ENCODE results near the gene SPAG5. TPM values are rescaled to one million over a fixed set of nuclear protein-coding genes. Genes with fewer than 3 reads are reported as not detected.

Gene SPAG5
- total and polyA plus RNA-seq, 4 donors: 10.6 to 41.8 (median 12.8) TPM

- Histone ChIP-seq H3K27me3 (ENCODE audit: control insufficient read depth in 4 of 4, insufficient read depth in 4 of 4, low read length in 3 of 4) (no peaks in the 10 kb centered on the region), H3K9me3 (ENCODE audit: control insufficient read depth in 4 of 4, low read length in 3 of 4) (no peaks in the 10 kb centered on the region), H3K4me3 (ENCODE audit: low read depth in 1 of 3, low read length in 3 of 3) (no peak overlapping the region), H3K36me3 (ENCODE audit: control insufficient read depth in 4 of 4, insufficient read depth in 3 of 4, low read depth in 1 of 4, low read length in 3 of 4) (peaks cover 0 to 9% (median 3%) of the 10 kb centered on the region in 4 donors), H3K9ac (ENCODE audit: low read depth in 1 of 2, low read length in 2 of 2) (no peak overlapping the region), H3K27ac (ENCODE audit: low read depth in 1 of 2, low read length in 2 of 2) (no peak overlapping the region), H3K4me1 (ENCODE audit: control insufficient read depth in 4 of 4, insufficient read depth in 4 of 4, low read length in 3 of 4) (peaks cover 18 to 39% (median 32%) of the 10 kb centered on the region in 4 donors)
- TF ChIP-seq ATF3 (IDR thresholded peaks at IDR 0.05) (no peak), CTCF (IDR thresholded peaks at IDR 0.05; ENCODE audit: low read depth, low read length, missing input control) (peak; percentile 3), ZBTB33 (IDR thresholded peaks at IDR 0.05) (no peak)
- DNase-seq (ENCODE audit: low spot score): no peak
- 91% methylated on average over 7 of the region's 7 CpGs for WGBS
Measured at GRCh38 chr17:28574526-28574925, 24.3 kb downstream of the SPAG5 start.

- no peak for DNase-seq (ENCODE audit: low spot score)
- peaks cover 0 to 7% (median 2%) of the 10 kb centered on the region in 4 donors for H3K36me3 ChIP-seq (ENCODE audit: control insufficient read depth in 4 of 4, insufficient read depth in 3 of 4, low read depth in 1 of 4, low read length in 3 of 4)
- peaks cover 18 to 39% (median 32%) of the 10 kb centered on the region in 4 donors for H3K4me1 ChIP-seq (ENCODE audit: control insufficient read depth in 4 of 4, insufficient read depth in 4 of 4, low read length in 3 of 4)
- no peak overlapping the region for H3K27ac ChIP-seq (ENCODE audit: low read depth in 1 of 2, low read length in 2 of 2)
- TF ChIP-seq JUND (IDR thresholded peaks at IDR 0.05): no peak
- no peak for TF ChIP-seq REST (IDR thresholded peaks at IDR 0.05)
- no peak for TF ChIP-seq ATF3 (IDR thresholded peaks at IDR 0.05)
- no peak for TF ChIP-seq FOXA2 (IDR thresholded peaks at IDR 0.05)
- TF ChIP-seq YY1 (IDR thresholded peaks at IDR 0.05): no peak
- TF ChIP-seq HNF4A (conservative IDR thresholded peaks at IDR 0.05): no peak
- WGBS: 96% methylated on average over 6 of the region's 6 CpGs
- no peaks in the 10 kb centered on the region for H3K27me3 ChIP-seq (ENCODE audit: control insufficient read depth in 4 of 4, insufficient read depth in 4 of 4, low read length in 3 of 4)
- no peak overlapping the region for H3K4me3 ChIP-seq (ENCODE audit: low read depth in 1 of 3, low read length in 3 of 3)
- H3K9me3 ChIP-seq (ENCODE audit: control insufficient read depth in 4 of 4, low read length in 3 of 4): no peaks in the 10 kb centered on the region
- H3K9ac ChIP-seq (ENCODE audit: low read depth in 1 of 2, low read length in 2 of 2): no peak overlapping the region
Measured at GRCh38 chr17:28573966-28574480, 24.8 kb downstream of the SPAG5 start.

All from liver (tissue), 9 donors.